Measurements from ENCODE around the gene SEC11A.

DNA sequence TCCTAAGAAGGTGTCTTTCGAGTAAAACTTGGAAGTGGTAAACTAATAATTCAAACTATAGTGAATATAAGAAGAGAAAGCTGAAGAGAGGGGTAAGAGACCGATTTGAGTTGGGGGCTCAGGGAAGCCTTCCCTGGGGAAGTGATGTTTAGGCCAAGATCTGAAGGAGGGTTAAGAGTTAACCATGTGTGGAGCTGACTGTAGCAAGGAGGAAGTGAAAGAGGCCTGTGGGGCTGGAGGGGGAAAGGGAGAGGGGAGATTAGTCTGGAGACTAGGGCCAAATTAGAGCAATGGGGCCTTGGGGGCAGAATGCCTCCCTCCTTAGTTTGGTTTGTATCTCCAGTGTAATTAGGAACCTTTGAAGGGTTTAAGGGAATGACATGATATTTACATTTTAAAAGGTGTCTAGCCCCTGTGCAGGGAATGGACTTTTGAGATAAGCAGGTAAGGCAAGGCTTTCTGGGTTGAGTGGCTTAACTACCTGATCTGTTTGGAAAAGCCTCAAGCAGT lies 34.7 kb upstream of the SEC11A start:
- TF ChIP-seq, protein P1, sequence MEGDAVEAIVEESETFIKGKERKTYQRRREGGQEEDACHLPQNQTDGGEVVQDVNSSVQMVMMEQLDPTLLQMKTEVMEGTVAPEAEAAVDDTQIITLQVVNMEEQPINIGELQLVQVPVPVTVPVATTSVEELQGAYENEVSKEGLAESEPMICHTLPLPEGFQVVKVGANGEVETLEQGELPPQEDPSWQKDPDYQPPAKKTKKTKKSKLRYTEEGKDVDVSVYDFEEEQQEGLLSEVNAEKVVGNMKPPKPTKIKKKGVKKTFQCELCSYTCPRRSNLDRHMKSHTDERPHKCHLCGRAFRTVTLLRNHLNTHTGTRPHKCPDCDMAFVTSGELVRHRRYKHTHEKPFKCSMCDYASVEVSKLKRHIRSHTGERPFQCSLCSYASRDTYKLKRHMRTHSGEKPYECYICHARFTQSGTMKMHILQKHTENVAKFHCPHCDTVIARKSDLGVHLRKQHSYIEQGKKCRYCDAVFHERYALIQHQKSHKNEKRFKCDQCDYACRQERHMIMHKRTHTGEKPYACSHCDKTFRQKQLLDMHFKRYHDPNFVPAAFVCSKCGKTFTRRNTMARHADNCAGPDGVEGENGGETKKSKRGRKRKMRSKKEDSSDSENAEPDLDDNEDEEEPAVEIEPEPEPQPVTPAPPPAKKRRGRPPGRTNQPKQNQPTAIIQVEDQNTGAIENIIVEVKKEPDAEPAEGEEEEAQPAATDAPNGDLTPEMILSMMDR (IDR thresholded peaks at IDR 0.05), result no peak
- TF ChIP-seq EP300 (IDR thresholded peaks at IDR 0.05) (no peak), POLR2A (IDR thresholded peaks at IDR 0.05; ENCODE audit: low read depth) (no peak)
